GM19372 (cell line): Measurements from ENCODE around the gene C17orf75.

Experiments
- ATAC-seq: cut with Tn5 transposase; IDR thresholded peaks from one replicate; pipeline ENCODE4 v1.9.1; 2021; ENCODE audit warnings: mild to moderate bottlenecking, low read depth, moderate library complexity; ENCODE audit not compliant: unreplicated experiment

The C17orf75 gene

GRCh38 chr17:32311028-32311536 is 30.9 kb downstream of the C17orf75 start:
- ATAC-seq: no peak

GRCh38 chr17:32307658-32308057 is 34.3 kb downstream of the C17orf75 start:
- ATAC-seq: no peak

- no peak for ATAC-seq
Measured at GRCh38 chr17:32305049-32305448, 36.9 kb downstream of the C17orf75 start.

GRCh38 chr17:32303781-32304288 is 38.1 kb downstream of the C17orf75 start:
- ATAC-seq: no peak

GRCh38 chr17:32302860-32303649 is 38.9 kb downstream of the C17orf75 start:
- ATAC-seq: no peak

GRCh38 chr17:32302037-32302436 is 39.9 kb downstream of the C17orf75 start:
- no peak for ATAC-seq

- ATAC-seq: no peak
Measured at GRCh38 chr17:32299580-32300164, 42.3 kb downstream of the C17orf75 start.

- ATAC-seq: no peak
Measured at GRCh38 chr17:32298721-32299579, 43.0 kb downstream of the C17orf75 start.

- ATAC-seq: no peak
Measured at GRCh38 chr17:32298298-32298697, 43.7 kb downstream of the C17orf75 start.

- no peak for ATAC-seq
Measured at GRCh38 chr17:32297860-32298259, 44.1 kb downstream of the C17orf75 start.

GRCh38 chr17:32297424-32297823 is 44.5 kb downstream of the C17orf75 start:
- no peak for ATAC-seq

- ATAC-seq: no peak
Measured at GRCh38 chr17:32292094-32292493, 49.9 kb downstream of the C17orf75 start.

- no peak for ATAC-seq
Measured at GRCh38 chr17:32289471-32290070, 52.4 kb downstream of the C17orf75 start.

- ATAC-seq: no peak
Measured at GRCh38 chr17:32288615-32289014, 53.4 kb downstream of the C17orf75 start.

GRCh38 chr17:32287804-32288511 is 54.0 kb downstream of the C17orf75 start:
- no peak for ATAC-seq

- no peak for ATAC-seq
Measured at GRCh38 chr17:32286518-32286900, 55.5 kb downstream of the C17orf75 start.

GRCh38 chr17:32285746-32286517 is 56.0 kb downstream of the C17orf75 start:
- ATAC-seq: no peak

GRCh38 chr17:32285306-32285705 is 56.7 kb downstream of the C17orf75 start:
- no peak for ATAC-seq

- ATAC-seq: no peak
Measured at GRCh38 chr17:32283745-32284201, 58.2 kb downstream of the C17orf75 start.
